H1 (cell line): ENCODE measurements around the gene PPP1CA. TPM values are rescaled to one million over a fixed set of nuclear protein-coding genes. Genes with fewer than 3 reads are reported as not detected.

Experiments
- CTCF ChIA-PET: fragments of 300-600 bp; sonication (Branson Sonifier 250); formaldehyde crosslinking; loops from one replicate; lab custom pipeline; 2021; ENCODE audit not compliant: partially characterized antibody; lab: Charles Lee
- POLR2A ChIA-PET: fragments of 300-600 bp; sonication (Branson Sonifier 250); formaldehyde crosslinking; loops from one replicate; lab custom pipeline; 2021; ENCODE audit warnings: inconsistent platforms; ENCODE audit not compliant: partially characterized antibody; lab: Charles Lee
- DNase-seq, 2 experiments: peaks; one replicate each; pipeline versions ENCODE4 v3.0.0 to v3.0.0-alpha.2; 2010 to 2022; ENCODE audit warnings: low spot score in 2 of 2, low read depth in 1 of 2, mixed read lengths in 1 of 2
- FAIRE-seq: peaks from 2 replicates; lab custom pipeline; 2011; peaks lifted over from hg19 to GRCh38; lab: Jason Lieb, UNC
- H2AFZ ChIP-seq: 2 replicates; pipeline ENCODE4 v1.8.1; 2012; ENCODE audit warnings: low read length, inconsistent platforms
- H2AK5ac ChIP-seq: 2 replicates; pipeline ENCODE4 v1.6.1; 2013; ENCODE audit warnings: low read depth, low read length
- H2BK120ac ChIP-seq: replicated peaks from 2 replicates; pipeline ENCODE3; 2013; ENCODE audit warnings: low read depth, low read length, inconsistent platforms
- H2BK12ac ChIP-seq: 2 replicates; pipeline ENCODE4 v1.6.1; 2013; ENCODE audit warnings: low read depth, low read length
- H2BK15ac ChIP-seq: 2 replicates; pipeline ENCODE4 v1.6.1; 2013; ENCODE audit warnings: low read length
- H2BK20ac ChIP-seq: 2 replicates; pipeline ENCODE4 v1.6.1; 2013; ENCODE audit warnings: low read length
- H2BK5ac ChIP-seq: 2 replicates; pipeline ENCODE4 v1.6.1; 2013; ENCODE audit warnings: low read depth, low read length
- H3K14ac ChIP-seq: 2 replicates; pipeline ENCODE4 v1.6.1; 2013; ENCODE audit warnings: inconsistent platforms; ENCODE audit not compliant: insufficient read length
- H3K18ac ChIP-seq: 2 replicates; pipeline ENCODE4 v1.6.1; 2013; ENCODE audit warnings: low read length; ENCODE audit errors: extremely low read depth
- H3K23ac ChIP-seq: 2 replicates; pipeline ENCODE4 v1.6.1; 2013; ENCODE audit warnings: inconsistent platforms; ENCODE audit not compliant: insufficient read length
- H3K23me2 ChIP-seq: 2 replicates; pipeline ENCODE4 v1.6.1; 2013; ENCODE audit warnings: low read depth, low read length
- H3K27ac ChIP-seq: 2 replicates; pipeline ENCODE4 v1.6.1; 2011; ENCODE audit warnings: low read depth, low read length, inconsistent platforms
- H3K27me3 ChIP-seq, 4 experiments: replicated peaks in 1 of 4; 1 replicate in 1 of 4; 2 replicates in 3 of 4; pipeline versions ENCODE4 v1.6.1 to v1.8.1; 2011 to 2013; ENCODE audit warnings: low read length in 3 of 4, mild to moderate bottlenecking in 3 of 4, inconsistent platforms in 2 of 4, mixed read lengths in 2 of 4, moderate library complexity in 1 of 4; ENCODE audit not compliant: control insufficient read depth in 3 of 4, insufficient read depth in 3 of 4; ENCODE audit errors: extremely low read depth in 1 of 4
- H3K36me3 ChIP-seq, 4 experiments: 2 replicates each; pipeline versions ENCODE4 v1.6.1 to v1.8.1; 2011 to 2013; ENCODE audit warnings: mild to moderate bottlenecking in 4 of 4, low read length in 3 of 4, moderate library complexity in 2 of 4, control low read depth in 1 of 4, inconsistent platforms in 1 of 4; ENCODE audit not compliant: insufficient read depth in 4 of 4, control insufficient read depth in 2 of 4
- H3K4ac ChIP-seq: replicated peaks from 2 replicates; pipeline ENCODE3; 2013; ENCODE audit warnings: low read length, low read depth, mixed read lengths, inconsistent platforms; ENCODE audit not compliant: insufficient read length
- H3K4me1 ChIP-seq, 4 experiments: replicated peaks in 1 of 4; 1 replicate in 1 of 4; 2 replicates in 3 of 4; pipeline versions ENCODE4 v1.6.1 to v1.8.1; 2011 to 2013; ENCODE audit warnings: low read length in 3 of 4, inconsistent platforms in 2 of 4, mixed read lengths in 1 of 4; ENCODE audit not compliant: insufficient read depth in 4 of 4, control insufficient read depth in 3 of 4
- H3K4me2 ChIP-seq, 2 experiments: 2 replicates each; pipeline versions ENCODE4 v1.6.1 to v1.8.1; 2011 to 2013; ENCODE audit warnings: low read depth in 2 of 2, low read length in 2 of 2, control low read depth in 1 of 2, inconsistent platforms in 1 of 2, mild to moderate bottlenecking in 1 of 2; ENCODE audit not compliant: insufficient read depth in 1 of 2
- H3K4me3 ChIP-seq, 4 experiments: fragments of 200-600, 300-600 bp in 1 of 4; sonication (generic), shearing (Covaris generic), sonication (Bioruptor Twin) in 1 of 4; 2 replicates each; pipeline versions ENCODE4 v1.5.1 to v1.8.1; 2011 to 2016; ENCODE audit warnings: low read length in 4 of 4, low read depth in 3 of 4, control low read depth in 2 of 4, inconsistent platforms in 2 of 4, mild to moderate bottlenecking in 2 of 4, mixed read lengths in 1 of 4, moderate library complexity in 1 of 4; ENCODE audit not compliant: insufficient read depth in 2 of 4; ENCODE audit errors: extremely low read depth in 1 of 4
- H3K56ac ChIP-seq: replicated peaks from 2 replicates; pipeline ENCODE3; 2013; ENCODE audit warnings: low read depth, mild to moderate bottlenecking, mixed read lengths, low read length, inconsistent platforms; ENCODE audit not compliant: insufficient read length
- H3K79me1 ChIP-seq: 2 replicates; pipeline ENCODE4 v1.6.1; 2013; ENCODE audit warnings: low read depth, low read length, control low read depth
- H3K79me2 ChIP-seq, 2 experiments: 2 replicates each; pipeline versions ENCODE4 v1.6.1 to v1.8.1; 2012 to 2013; ENCODE audit warnings: low read length in 2 of 2, mild to moderate bottlenecking in 2 of 2, inconsistent platforms in 1 of 2; ENCODE audit not compliant: insufficient read depth in 2 of 2, control insufficient read depth in 1 of 2
- H3K9ac ChIP-seq, 4 experiments: replicated peaks in 1 of 4; 1 replicate in 1 of 4; 2 replicates in 3 of 4; pipeline versions ENCODE4 v1.6.1 to v1.8.1; 2011 to 2013; ENCODE audit warnings: low read depth in 3 of 4, low read length in 3 of 4, control low read depth in 2 of 4, mild to moderate bottlenecking in 2 of 4, moderate library complexity in 2 of 4, inconsistent platforms in 1 of 4; ENCODE audit errors: extremely low read depth in 1 of 4
- H3K9me3 ChIP-seq, 2 experiments: 2 replicates each; pipeline versions ENCODE4 v1.6.1 to v1.8.1; 2012 to 2013; ENCODE audit warnings: mild to moderate bottlenecking in 2 of 2, moderate library complexity in 2 of 2, control low read depth in 1 of 2, inconsistent platforms in 1 of 2, low read depth in 1 of 2, low read length in 1 of 2, mixed read lengths in 1 of 2; ENCODE audit not compliant: insufficient read depth in 2 of 2
- H4K20me1 ChIP-seq, 2 experiments: replicated peaks in 1 of 2; 2 replicates each; pipeline versions ENCODE3 to v1.8.1; 2011 to 2013; ENCODE audit warnings: inconsistent platforms in 2 of 2, low read length in 2 of 2, mild to moderate bottlenecking in 1 of 2; ENCODE audit not compliant: insufficient read depth in 2 of 2, control insufficient read depth in 1 of 2
- H4K5ac ChIP-seq: 2 replicates; pipeline ENCODE4 v1.6.1; 2013; ENCODE audit warnings: low read length, low read depth, mixed read lengths, inconsistent platforms; ENCODE audit not compliant: insufficient read length
- H4K8ac ChIP-seq: 2 replicates; pipeline ENCODE4 v1.8.0; 2013; ENCODE audit warnings: mild to moderate bottlenecking, moderate library complexity, low read length, inconsistent platforms; ENCODE audit not compliant: insufficient read depth; ENCODE audit errors: extremely low read depth
- H4K91ac ChIP-seq: replicated peaks from 2 replicates; pipeline ENCODE3; 2013; ENCODE audit warnings: low read length, mixed read lengths, inconsistent platforms; ENCODE audit not compliant: insufficient read length
- POLR2A ChIP-seq, 2 experiments: IDR thresholded peaks; 1 replicate in 1 of 2; 2 replicates in 1 of 2; pipeline ENCODE4 v1.6.1; 2011; ENCODE audit warnings: low read depth in 2 of 2, low read length in 2 of 2, mild to moderate bottlenecking in 2 of 2; ENCODE audit errors: control extremely low read depth in 1 of 2
- POLR2AphosphoS5 ChIP-seq: IDR thresholded peaks from 2 replicates; pipeline ENCODE4 v1.6.1; 2011; ENCODE audit warnings: low read depth, low read length
- whole genome bisulfite sequencing, 2 experiments: shearing (Covaris generic) in 1 of 2; methylation state at CpG; one replicate each; pipeline versions ENCODE4 v1.1.6 to v1.1.7; 2013 to 2015; ENCODE audit warnings: low lambda C conversion rate in 2 of 2, mixed read lengths in 2 of 2, inconsistent platforms in 1 of 2, low coverage in 1 of 2, missing lambda C conversion rate in 1 of 2; ENCODE audit not compliant: insufficient replicate concordance in 2 of 2, insufficient coverage in 1 of 2, insufficient read length in 1 of 2; ENCODE audit errors: extremely low coverage in 1 of 2, missing lambda C conversion rate in 1 of 2; 5-methylcytosine and 5-hydroxymethylcytosine counted together
- polyA plus RNA-seq, 7 experiments: library from polyadenylated mRNA; depleted of rRNA in 3 of 7; stranded (reverse) in 5 of 7; unstranded in 2 of 7; fragments of >200 nt in 5 of 7; fragments of 200-250 nt in 2 of 7; gene quantifications; 1 replicate in 5 of 7; 2 replicates in 1 of 7; 4 replicates in 1 of 7; pipeline versions ENCODE4 v1.2.1 to v1.2.3, GENCODE V29; 2011 to 2013; ENCODE audit warnings: missing spikeins in 2 of 7, mixed read lengths in 2 of 7
- total RNA-seq: library from RNA; stranded (reverse); fragmentation: NEBNext Ultra II Directional; extraction: Animal tissue kit (Norgen Biotek cat#: 25700); gene quantifications from 2 replicates; pipeline ENCODE4 v1.2.1, GENCODE V29; 2021

PPP1CA gene
- total and polyA plus RNA-seq, 2 of the 8 experiments (the other 6 are each of a cell fraction or from before 2014, with no cell fraction given) = 198 to 359 TPM

- H3K56ac ChIP-seq = no peak overlapping the region
- no peak overlapping the region for H2BK120ac ChIP-seq
- no peak overlapping the region for H3K4me3 ChIP-seq
- H3K9me3 ChIP-seq = no peaks in the 10 kb centered on the region
- H3K4me1 ChIP-seq = peaks cover 0 to 17% (median 14%) of the 10 kb centered on the region in 4 experiments; a peak in 6 of 7 replicates
- H3K14ac ChIP-seq = no peak overlapping the region
- H2BK12ac ChIP-seq = peak overlapping the region; percentile 87
- whole genome bisulfite sequencing, 2 experiments = 90% methylated on average over 37 of the region's 38 CpGs; no CpG with 5 or more reads in 1 of the 2 experiments
- POLR2A ChIA-PET = interaction anchor here (0.7 to 12.5 kb wide), 18 partner anchors 8 to 83 kb away, joined by 3 to 104 read pairs (median 6); partner anchors contain the start of genes CABP4, CARNS1, GPR152 and POLD4
- peaks cover 6 to 31% (median 16%) of the 10 kb centered on the region in 4 experiments for H3K36me3 ChIP-seq
- no peak overlapping the region for H2AFZ ChIP-seq
- DNase-seq = no peak
- TF ChIP-seq POLR2AphosphoS5 = no peak
- TF ChIP-seq POLR2A (IDR thresholded peaks at IDR 0.05; ENCODE audit: control extremely low read depth in 1 of 2, low read depth in 2 of 2, low read length in 2 of 2) = peak in 1 of 2 experiments; percentile 43; a peak in 1 of 3 replicates
- TF ChIP-seq, all 59 proteins: peak for 1
- Histone ChIP-seq H2BK15ac (peak overlapping the region; percentile 61; the same call in 1 of the 2 replicates), H3K79me2 (no peaks in the 10 kb centered on the region), H3K27ac (peak overlapping the region; percentile 80), H3K79me1 (no peaks in the 10 kb centered on the region), H3K23me2 (no peaks in the 10 kb centered on the region), H3K4ac (no peak overlapping the region), H2BK20ac (no peak overlapping the region), H4K20me1 (peaks cover 0 to 21% of the 10 kb centered on the region in 2 experiments), H3K4me2 (no peak overlapping the region), H4K5ac (peak overlapping the region; percentile 43), H3K27me3 (no peaks in the 10 kb centered on the region), H2AK5ac (peak overlapping the region; percentile 60; the same call in 1 of the 2 replicates), H3K23ac (no peak overlapping the region), H3K9ac (0 out of 7 replicates have a peak overlapping the region, but pooled peaks of 2 of the 4 experiments have one; percentile 6 to 22), H3K18ac (no peak overlapping the region), H2BK5ac (peak overlapping the region; percentile 87), H4K91ac (peak overlapping the region; percentile 73), H4K8ac (peak overlapping the region; percentile 51; the same call in 1 of the 2 replicates)
- no peak for FAIRE-seq
- CTCF ChIA-PET = interaction anchor here (0.6 to 1.8 kb wide), 3 partner anchors 43 to 57 kb away, joined by 3 to 5 read pairs (median 3); no protein-coding TSS in a partner anchor
Measured at GRCh38 chr11:67435727-67436458, 34.2 kb upstream of the PPP1CA start.
